Osteoblast (primary cell): ENCODE results near the gene DNAJC11. TPM values are rescaled to one million over a fixed set of nuclear protein-coding genes. Genes with fewer than 3 reads are reported as not detected.
"Not testable (repeated sequence)": the region's sequence is repeated elsewhere in the genome, so short reads cannot be mapped to it uniquely, and the experiment has no call there.

Source experiments
- DNase-seq: peaks from one replicate; pipeline ENCODE4 v3.0.0; 2011; ENCODE audit warnings: low spot score, mixed read lengths; ENCODE audit not compliant: insufficient read length; ENCODE audit errors: missing footprints
- H2AFZ ChIP-seq: 2 replicates; pipeline ENCODE4 v1.6.0; 2011; ENCODE audit warnings: mild to moderate bottlenecking, low read length
- H3K27ac ChIP-seq: 2 replicates; pipeline ENCODE4 v1.5.1; 2011; ENCODE audit warnings: mild to moderate bottlenecking, low read depth, low read length, moderate library complexity
- H3K27me3 ChIP-seq: 2 replicates; pipeline ENCODE4 v1.6.0; 2012; ENCODE audit warnings: mild to moderate bottlenecking, control low read depth, inconsistent platforms, low read length, moderate library complexity; ENCODE audit not compliant: insufficient read depth
- H3K36me3 ChIP-seq: 2 replicates; pipeline ENCODE4 v1.5.1; 2011; ENCODE audit warnings: mild to moderate bottlenecking, low read length, control low read depth, moderate library complexity; ENCODE audit not compliant: insufficient read depth
- H3K4me1 ChIP-seq: 2 replicates; pipeline ENCODE4 v1.5.1; 2011; ENCODE audit warnings: mild to moderate bottlenecking, low read length, control low read depth, moderate library complexity; ENCODE audit not compliant: insufficient read depth
- H3K4me2 ChIP-seq: 2 replicates; pipeline ENCODE4 v1.6.0; 2011; ENCODE audit warnings: mild to moderate bottlenecking, low read length; ENCODE audit not compliant: insufficient read depth
- H3K4me3 ChIP-seq: fragments of 200-600 bp; sonication (generic); 3 replicates; pipeline ENCODE4 v1.5.1; 2012; ENCODE audit warnings: mild to moderate bottlenecking, low read length, inconsistent platforms; ENCODE audit not compliant: insufficient read depth
- H3K79me2 ChIP-seq: 2 replicates; pipeline ENCODE4 v1.6.0; 2012; ENCODE audit warnings: mild to moderate bottlenecking, low read length, control low read depth, inconsistent platforms; ENCODE audit not compliant: insufficient read depth
- H3K9me3 ChIP-seq: 2 replicates; pipeline ENCODE4 v1.5.1; 2011; ENCODE audit warnings: low read depth, low read length, control low read depth
- H4K20me1 ChIP-seq: 2 replicates; pipeline ENCODE4 v1.6.0; 2012; ENCODE audit warnings: mild to moderate bottlenecking, low read length, control low read depth; ENCODE audit not compliant: insufficient read depth
- CTCF ChIP-seq: IDR thresholded peaks from 2 replicates; pipeline ENCODE4 v1.5.1; 2011; ENCODE audit warnings: mild to moderate bottlenecking, low read depth, low read length, moderate library complexity; ENCODE audit errors: extremely low read depth
- total RNA-seq: library from RNA; depleted of rRNA; stranded (reverse); fragments of >200 nt; gene quantifications from 2 replicates; pipeline ENCODE4 v1.2.3, GENCODE V29; 2012

DNAJC11 gene
- total RNA-seq, 1 donor: 26.8 TPM

GRCh38 chr1:6648556-6648955, 53.1 kb downstream of the DNAJC11 start:
- no peak overlapping the region for H3K27ac ChIP-seq
- H3K27me3 ChIP-seq: no peaks in the 10 kb centered on the region
- DNase-seq: no peak
- TF ChIP-seq CTCF: no peak
- peaks cover 30% of the 10 kb centered on the region for H3K36me3 ChIP-seq
- no peaks in the 10 kb centered on the region for H3K79me2 ChIP-seq
- H3K9me3 ChIP-seq: no peaks in the 10 kb centered on the region
- peaks cover 3% of the 10 kb centered on the region for H4K20me1 ChIP-seq
- H3K4me2 ChIP-seq: no peak overlapping the region
- no peak overlapping the region for H2AFZ ChIP-seq
- no peak overlapping the region for H3K4me3 ChIP-seq
- H3K4me1 ChIP-seq: no peaks in the 10 kb centered on the region

GRCh38 chr1:6646499-6647148, 55.0 kb downstream of the DNAJC11 start:
- Histone ChIP-seq H2AFZ (no peak overlapping the region), H4K20me1 (peaks cover 3% of the 10 kb centered on the region), H3K4me1 (no peaks in the 10 kb centered on the region), H3K27me3 (no peaks in the 10 kb centered on the region), H3K27ac (no peak overlapping the region), H3K9me3 (no peaks in the 10 kb centered on the region), H3K4me3 (no peak overlapping the region), H3K4me2 (no peak overlapping the region), H3K79me2 (no peaks in the 10 kb centered on the region), H3K36me3 (peaks cover 16% of the 10 kb centered on the region)
- peak; percentile 89 for DNase-seq
- TF ChIP-seq CTCF: peak; percentile 63

GRCh38 chr1:6645018-6645417, 56.6 kb downstream of the DNAJC11 start:
- no peak overlapping the region for H2AFZ ChIP-seq
- peak; percentile 59 for DNase-seq
- peaks cover 13% of the 10 kb centered on the region for H3K36me3 ChIP-seq
- H3K4me1 ChIP-seq: no peaks in the 10 kb centered on the region
- H3K79me2 ChIP-seq: no peaks in the 10 kb centered on the region
- peaks cover 3% of the 10 kb centered on the region for H4K20me1 ChIP-seq
- H3K27me3 ChIP-seq: no peaks in the 10 kb centered on the region
- H3K9me3 ChIP-seq: no peaks in the 10 kb centered on the region
- H3K27ac ChIP-seq: no peak overlapping the region
- no peak overlapping the region for H3K4me3 ChIP-seq
- H3K4me2 ChIP-seq: no peak overlapping the region
- no peak for TF ChIP-seq CTCF

GRCh38 chr1:6640867-6641266, 60.7 kb downstream of the DNAJC11 start:
- H4K20me1 ChIP-seq, H3K4me3 ChIP-seq, H3K27me3 ChIP-seq, H3K4me2 ChIP-seq, H3K4me1 ChIP-seq, H3K9me3 ChIP-seq, H3K27ac ChIP-seq, H3K79me2 ChIP-seq, H2AFZ ChIP-seq, DNase-seq: not testable (repeated sequence)
- peaks cover 44% of the 10 kb centered on the region for H3K36me3 ChIP-seq
